ENCODE measurements around the gene PLB1.
A peak's percentile ranks its signal among the peaks of the same experiment; 100 is the strongest.

PLB1 gene

GRCh38 chr2:28506112-28506910 is 10.5 kb downstream of the PLB1 start:
- Histone ChIP-seq H3K9me3 (ENCODE audit: control insufficient read depth, low read length) (no peaks in the 10 kb centered on the region), H3K27ac (ENCODE audit: low read depth, low read length, severe bottlenecking) (no peak overlapping the region), H3K36me3 (ENCODE audit: control insufficient read depth, insufficient read depth, low read length) (no peaks in the 10 kb centered on the region), H3K4me3 (ENCODE audit: extremely low read depth, insufficient read depth, low read length, poor library complexity, severe bottlenecking) (no peak overlapping the region), H3K4me1 (ENCODE audit: control insufficient read depth, insufficient read depth, low read length, poor library complexity, severe bottlenecking) (no peaks in the 10 kb centered on the region)
- WGBS, 2 experiments (ENCODE audit: insufficient coverage in 2 of 2): 92 to 93% methylated on average over 2 to 4 of the region's 5 CpGs

GRCh38 chr2:28507796-28508764 is 12.2 kb downstream of the PLB1 start:
- WGBS, 2 experiments (ENCODE audit: insufficient coverage in 2 of 2): 77 to 81% methylated on average over 5 to 6 of the region's 6 CpGs
- Histone ChIP-seq H3K36me3 (ENCODE audit: control insufficient read depth, insufficient read depth, low read length) (no peaks in the 10 kb centered on the region), H3K27ac (ENCODE audit: low read depth, low read length, severe bottlenecking) (no peak overlapping the region)

GRCh38 chr2:28509361-28509760 is 13.5 kb downstream of the PLB1 start:
- WGBS, 2 experiments (ENCODE audit: insufficient coverage in 2 of 2): 60 to 100% methylated on average over 1 of the region's 1 CpG
- Histone ChIP-seq H3K27ac (ENCODE audit: low read depth, low read length, severe bottlenecking) (no peak overlapping the region), H3K9me3 (ENCODE audit: control insufficient read depth, low read length) (no peaks in the 10 kb centered on the region)

More at GRCh38 chr2:28507796-28508764, 12.2 kb downstream of the PLB1 start:
- Histone ChIP-seq H3K9me3 (ENCODE audit: control insufficient read depth, low read length) (no peaks in the 10 kb centered on the region), H3K4me3 (ENCODE audit: extremely low read depth, insufficient read depth, low read length, poor library complexity, severe bottlenecking) (no peak overlapping the region), H3K4me1 (ENCODE audit: control insufficient read depth, insufficient read depth, low read length, poor library complexity, severe bottlenecking) (no peaks in the 10 kb centered on the region)

GRCh38 chr2:28510184-28510583 is 14.3 kb downstream of the PLB1 start:
- Histone ChIP-seq H3K36me3 (ENCODE audit: control insufficient read depth, insufficient read depth, low read length) (no peaks in the 10 kb centered on the region), H3K4me3 (ENCODE audit: extremely low read depth, insufficient read depth, low read length, poor library complexity, severe bottlenecking) (no peak overlapping the region), H3K9me3 (ENCODE audit: control insufficient read depth, low read length) (no peaks in the 10 kb centered on the region), H3K27ac (ENCODE audit: low read depth, low read length, severe bottlenecking) (no peak overlapping the region), H3K4me1 (ENCODE audit: control insufficient read depth, insufficient read depth, low read length, poor library complexity, severe bottlenecking) (no peaks in the 10 kb centered on the region)
- WGBS, 2 experiments (ENCODE audit: insufficient coverage in 2 of 2): 89 to 100% methylated on average over 1 of the region's 2 CpGs

More at GRCh38 chr2:28509361-28509760, 13.5 kb downstream of the PLB1 start:
- H3K4me1 ChIP-seq (ENCODE audit: control insufficient read depth, insufficient read depth, low read length, poor library complexity, severe bottlenecking): no peaks in the 10 kb centered on the region
- H3K36me3 ChIP-seq (ENCODE audit: control insufficient read depth, insufficient read depth, low read length): no peaks in the 10 kb centered on the region
- H3K4me3 ChIP-seq (ENCODE audit: extremely low read depth, insufficient read depth, low read length, poor library complexity, severe bottlenecking): no peak overlapping the region

GRCh38 chr2:28511871-28512606 is 16.2 kb downstream of the PLB1 start:
- Histone ChIP-seq H3K4me1 (ENCODE audit: control insufficient read depth, insufficient read depth, low read length, poor library complexity, severe bottlenecking) (no peaks in the 10 kb centered on the region), H3K27ac (ENCODE audit: low read depth, low read length, severe bottlenecking) (no peak overlapping the region), H3K36me3 (ENCODE audit: control insufficient read depth, insufficient read depth, low read length) (no peaks in the 10 kb centered on the region), H3K9me3 (ENCODE audit: control insufficient read depth, low read length) (no peaks in the 10 kb centered on the region), H3K4me3 (ENCODE audit: extremely low read depth, insufficient read depth, low read length, poor library complexity, severe bottlenecking) (no peak overlapping the region)
- 63 to 100% methylated on average over 1 of the region's 2 CpGs for WGBS, 2 experiments (ENCODE audit: insufficient coverage in 2 of 2)

GRCh38 chr2:28512607-28512965 is 16.7 kb downstream of the PLB1 start:
- Histone ChIP-seq H3K27ac (ENCODE audit: low read depth, low read length, severe bottlenecking) (no peak overlapping the region), H3K4me3 (ENCODE audit: extremely low read depth, insufficient read depth, low read length, poor library complexity, severe bottlenecking) (no peak overlapping the region), H3K36me3 (ENCODE audit: control insufficient read depth, insufficient read depth, low read length) (no peaks in the 10 kb centered on the region), H3K9me3 (ENCODE audit: control insufficient read depth, low read length) (no peaks in the 10 kb centered on the region), H3K4me1 (ENCODE audit: control insufficient read depth, insufficient read depth, low read length, poor library complexity, severe bottlenecking) (no peaks in the 10 kb centered on the region)
- WGBS, 2 experiments (ENCODE audit: insufficient coverage in 2 of 2): no CpG with 5 or more reads among the region's 1 CpG

- H3K4me1 ChIP-seq (ENCODE audit: control insufficient read depth, insufficient read depth, low read length, poor library complexity, severe bottlenecking): no peaks in the 10 kb centered on the region
- H3K9me3 ChIP-seq (ENCODE audit: control insufficient read depth, low read length): no peaks in the 10 kb centered on the region
- H3K4me3 ChIP-seq (ENCODE audit: extremely low read depth, insufficient read depth, low read length, poor library complexity, severe bottlenecking): no peak overlapping the region
- H3K27ac ChIP-seq (ENCODE audit: low read depth, low read length, severe bottlenecking): no peak overlapping the region
- no peaks in the 10 kb centered on the region for H3K36me3 ChIP-seq (ENCODE audit: control insufficient read depth, insufficient read depth, low read length)
- WGBS, 2 experiments (ENCODE audit: insufficient coverage in 2 of 2): 100% methylated on average over 1 of the region's 1 CpG
Measured at GRCh38 chr2:28513097-28513496, 17.2 kb downstream of the PLB1 start.

GRCh38 chr2:28515176-28515751 is 19.4 kb downstream of the PLB1 start:
- Histone ChIP-seq H3K9me3 (ENCODE audit: control insufficient read depth, low read length) (no peaks in the 10 kb centered on the region), H3K27ac (ENCODE audit: low read depth, low read length, severe bottlenecking) (no peak overlapping the region), H3K4me3 (ENCODE audit: extremely low read depth, insufficient read depth, low read length, poor library complexity, severe bottlenecking) (no peak overlapping the region), H3K4me1 (ENCODE audit: control insufficient read depth, insufficient read depth, low read length, poor library complexity, severe bottlenecking) (no peaks in the 10 kb centered on the region), H3K36me3 (ENCODE audit: control insufficient read depth, insufficient read depth, low read length) (no peaks in the 10 kb centered on the region)
- WGBS, 2 experiments (ENCODE audit: insufficient coverage in 2 of 2): 88 to 89% methylated on average over 1 to 4 of the region's 5 CpGs

- no peak overlapping the region for H3K27ac ChIP-seq (ENCODE audit: low read depth, low read length, severe bottlenecking)
- 83 to 100% methylated on average over 1 of the region's 1 CpG for WGBS, 2 experiments (ENCODE audit: insufficient coverage in 2 of 2)
Measured at GRCh38 chr2:28516430-28516829, 20.6 kb downstream of the PLB1 start.

GRCh38 chr2:28516950-28517349 is 21.1 kb downstream of the PLB1 start:
- no peaks in the 10 kb centered on the region for H3K4me1 ChIP-seq (ENCODE audit: control insufficient read depth, insufficient read depth, low read length, poor library complexity, severe bottlenecking)
- no peaks in the 10 kb centered on the region for H3K9me3 ChIP-seq (ENCODE audit: control insufficient read depth, low read length)
- H3K27ac ChIP-seq (ENCODE audit: low read depth, low read length, severe bottlenecking): peak overlapping the region; percentile 44
- no peak overlapping the region for H3K4me3 ChIP-seq (ENCODE audit: extremely low read depth, insufficient read depth, low read length, poor library complexity, severe bottlenecking)
- WGBS, 2 experiments (ENCODE audit: insufficient coverage in 2 of 2): 91 to 98% methylated on average over 5 of the region's 6 CpGs
- H3K36me3 ChIP-seq (ENCODE audit: control insufficient read depth, insufficient read depth, low read length): no peaks in the 10 kb centered on the region

More at GRCh38 chr2:28516430-28516829, 20.6 kb downstream of the PLB1 start:
- H3K9me3 ChIP-seq (ENCODE audit: control insufficient read depth, low read length): no peaks in the 10 kb centered on the region
- H3K4me1 ChIP-seq (ENCODE audit: control insufficient read depth, insufficient read depth, low read length, poor library complexity, severe bottlenecking): no peaks in the 10 kb centered on the region
- no peak overlapping the region for H3K4me3 ChIP-seq (ENCODE audit: extremely low read depth, insufficient read depth, low read length, poor library complexity, severe bottlenecking)
- no peaks in the 10 kb centered on the region for H3K36me3 ChIP-seq (ENCODE audit: control insufficient read depth, insufficient read depth, low read length)

Measured in mesodermal cell (in vitro differentiated cells).